GM19239 (cell line): ENCODE measurements around the gene HPN.

Source experiments
- DNase-seq: peaks from one replicate; pipeline ENCODE4 v3.0.0; 2011; ENCODE audit warnings: low spot score; ENCODE audit not compliant: insufficient read length
- FAIRE-seq: peaks from 2 replicates; lab custom pipeline; 2011; peaks lifted over from hg19 to GRCh38; lab: Jason Lieb, UNC

Gene HPN

GRCh38 chr19:35115177-35115951 lies 73.8 kb downstream of the HPN start, which contains the start of gene FXYD3:
Gene FXYD3, plus strand, starts transcription at chr19:35115823. Its CDS starts 3,554 bp downstream, at chr19:35119377.
- DNase-seq: no peak
- FAIRE-seq: no peak
